GM12874 (cell line): ENCODE results near the gene OR13C3.

ENCODE experiments used
- CTCF ChIP-seq: IDR thresholded peaks from 2 replicates; pipeline ENCODE4 v1.5.1; 2011; ENCODE audit warnings: low read depth, mild to moderate bottlenecking, control low read depth, low read length, moderate library complexity; ENCODE audit not compliant: insufficient read depth

The OR13C3 gene

GRCh38 chr9:104536756-104537155, at the start of gene OR13C3:
Gene OR13C3 (minus strand): TSS chr9:104536856. CDS start chr9:104536723, 133 bp downstream.
- TF ChIP-seq CTCF, result no peak

- no peak for TF ChIP-seq CTCF
These were observed 43.9 kb upstream of the OR13C3 start for GRCh38 chr9:104580562-104580961.

GRCh38 chr9:104577263-104577662, 40.6 kb upstream of the OR13C3 start:
- TF ChIP-seq CTCF, result no peak

GRCh38 chr9:104575456-104575855, 38.8 kb upstream of the OR13C3 start:
- no peak for TF ChIP-seq CTCF

- no peak for TF ChIP-seq CTCF
These were observed 36.0 kb upstream of the OR13C3 start for GRCh38 chr9:104572612-104573011.

GRCh38 chr9:104568868-104569267, 32.2 kb upstream of the OR13C3 start, which contains the start of gene OR13C8:
Gene OR13C8 (plus strand): TSS chr9:104569168. CDS start chr9:104569168, 0 bp downstream.
- TF ChIP-seq CTCF, result no peak

- no peak for TF ChIP-seq CTCF
These were observed 27.7 kb upstream of the OR13C3 start for GRCh38 chr9:104564358-104564757.
